ENCODE results near the gene DGAT2. TPM values are rescaled to one million over a fixed set of nuclear protein-coding genes. Genes with fewer than 3 reads are reported as not detected.

The DGAT2 gene
- total RNA-seq, 1 donor from 2014 or later, result 26.2 TPM

DNA sequence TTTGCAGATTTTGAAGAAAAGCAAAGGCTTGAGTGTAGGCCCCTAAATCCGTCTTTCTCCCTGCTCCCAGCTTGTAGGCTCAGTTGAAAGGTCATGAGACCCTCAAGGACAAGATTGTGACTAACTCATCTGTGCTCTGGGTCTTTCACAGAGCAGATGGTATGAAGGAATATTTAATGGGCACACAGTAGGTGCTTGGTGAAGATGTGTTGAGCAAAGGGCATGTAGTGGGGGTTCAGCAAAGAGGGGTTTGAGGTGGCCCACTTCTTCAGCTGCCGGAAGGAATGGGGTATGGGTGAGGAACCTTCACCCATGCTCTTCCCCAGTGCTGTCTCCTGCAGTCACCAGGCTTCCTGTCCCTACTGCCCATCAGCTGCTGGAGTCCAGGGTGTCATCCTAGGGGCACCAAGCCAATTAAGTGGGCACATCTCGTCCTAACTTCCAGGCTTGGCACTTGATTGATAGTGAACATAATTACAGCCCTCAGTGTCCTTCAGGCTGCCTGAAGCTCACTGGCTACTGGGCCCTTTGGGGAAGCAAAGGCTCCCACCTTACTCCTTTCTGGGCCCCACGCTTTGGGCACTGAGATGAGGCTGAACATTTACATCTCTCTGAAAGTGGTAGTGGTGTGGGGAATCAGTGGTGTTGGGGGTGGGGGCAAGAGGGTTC lies 15.0 kb downstream of the DGAT2 start:
- no peak for DNase-seq (ENCODE audit: low spot score in 2 of 2)
- no peaks in the 10 kb centered on the region for H3K27me3 ChIP-seq
- no peaks in the 10 kb centered on the region for H3K4me1 ChIP-seq
- intact Hi-C loops (cut with DNase I), result no loop called here
- H3K9me3 ChIP-seq, result no peaks in the 10 kb centered on the region
- no peaks in the 10 kb centered on the region for H3K36me3 ChIP-seq
- TF ChIP-seq, protein P1, sequence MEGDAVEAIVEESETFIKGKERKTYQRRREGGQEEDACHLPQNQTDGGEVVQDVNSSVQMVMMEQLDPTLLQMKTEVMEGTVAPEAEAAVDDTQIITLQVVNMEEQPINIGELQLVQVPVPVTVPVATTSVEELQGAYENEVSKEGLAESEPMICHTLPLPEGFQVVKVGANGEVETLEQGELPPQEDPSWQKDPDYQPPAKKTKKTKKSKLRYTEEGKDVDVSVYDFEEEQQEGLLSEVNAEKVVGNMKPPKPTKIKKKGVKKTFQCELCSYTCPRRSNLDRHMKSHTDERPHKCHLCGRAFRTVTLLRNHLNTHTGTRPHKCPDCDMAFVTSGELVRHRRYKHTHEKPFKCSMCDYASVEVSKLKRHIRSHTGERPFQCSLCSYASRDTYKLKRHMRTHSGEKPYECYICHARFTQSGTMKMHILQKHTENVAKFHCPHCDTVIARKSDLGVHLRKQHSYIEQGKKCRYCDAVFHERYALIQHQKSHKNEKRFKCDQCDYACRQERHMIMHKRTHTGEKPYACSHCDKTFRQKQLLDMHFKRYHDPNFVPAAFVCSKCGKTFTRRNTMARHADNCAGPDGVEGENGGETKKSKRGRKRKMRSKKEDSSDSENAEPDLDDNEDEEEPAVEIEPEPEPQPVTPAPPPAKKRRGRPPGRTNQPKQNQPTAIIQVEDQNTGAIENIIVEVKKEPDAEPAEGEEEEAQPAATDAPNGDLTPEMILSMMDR (IDR thresholded peaks at IDR 0.05), result no peak
- no peak overlapping the region for H3K27ac ChIP-seq
- no peak overlapping the region for H3K4me3 ChIP-seq

DNA sequence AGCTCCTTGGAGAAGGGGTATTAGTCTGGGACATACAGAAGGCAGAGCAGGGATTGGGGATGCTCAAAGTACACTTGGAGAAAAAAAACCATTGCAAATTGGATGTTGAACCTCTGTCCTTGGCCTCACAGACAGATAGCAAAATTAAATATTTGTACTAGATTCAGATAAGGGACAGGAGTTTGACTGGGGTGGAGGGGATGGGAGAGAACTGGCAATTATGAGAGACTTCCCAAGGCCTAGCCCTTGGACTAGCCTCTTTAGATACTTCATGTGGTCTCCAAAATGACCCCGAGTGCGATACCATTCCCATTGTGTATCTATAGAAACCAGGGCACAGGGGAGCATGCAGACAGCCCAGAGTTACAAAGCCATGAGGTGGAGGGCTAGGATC lies 15.5 kb downstream of the DGAT2 start:
- Histone ChIP-seq H3K4me1 (no peaks in the 10 kb centered on the region), H3K4me3 (no peak overlapping the region), H3K27ac (no peak overlapping the region), H3K9me3 (no peaks in the 10 kb centered on the region), H3K36me3 (no peaks in the 10 kb centered on the region), H3K27me3 (no peaks in the 10 kb centered on the region)
- intact Hi-C loops (cut with DNase I), result no loop called here
- no peak for DNase-seq (ENCODE audit: low spot score in 2 of 2)
- TF ChIP-seq, protein P1 (IDR thresholded peaks at IDR 0.05), result no peak

DNA sequence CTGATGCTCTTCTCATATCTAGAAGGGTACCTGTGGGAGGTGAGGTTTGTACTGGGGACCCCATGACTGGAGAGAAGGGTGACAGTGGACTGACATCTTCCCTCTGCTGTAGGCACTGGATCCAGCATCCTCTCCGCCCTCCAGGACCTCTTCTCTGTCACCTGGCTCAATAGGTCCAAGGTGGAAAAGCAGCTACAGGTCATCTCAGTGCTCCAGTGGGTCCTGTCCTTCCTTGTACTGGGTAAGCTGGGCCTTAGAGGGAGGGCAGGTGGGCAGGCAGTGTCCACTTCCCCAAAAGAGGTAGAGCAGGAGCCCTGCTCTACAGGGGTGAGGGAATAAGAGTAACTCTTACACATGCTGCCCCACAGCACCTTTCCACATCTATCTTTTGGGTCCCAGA lies 15.9 kb downstream of the DGAT2 start:
- no peaks in the 10 kb centered on the region for H3K9me3 ChIP-seq

DNA sequence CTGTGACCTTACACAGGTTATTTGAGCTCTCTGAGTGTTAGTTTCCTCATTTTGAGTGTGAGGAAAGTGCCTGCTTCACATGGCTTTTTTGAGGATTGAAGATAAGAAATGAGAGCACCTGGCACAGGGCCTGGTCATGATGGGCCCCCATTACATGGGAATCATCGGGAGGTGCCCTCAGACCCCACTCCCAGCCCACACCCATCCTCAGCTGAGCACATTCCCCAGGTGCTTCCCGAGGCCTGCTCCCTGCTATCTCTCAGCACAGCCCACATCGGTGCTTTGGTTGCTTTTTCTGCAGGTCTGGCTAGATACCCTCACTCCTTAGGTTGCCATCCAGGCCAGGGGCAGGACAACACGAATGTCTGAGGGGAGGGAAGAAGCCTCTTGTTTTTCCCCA lies 16.6 kb downstream of the DGAT2 start:
- DNase-seq (ENCODE audit: low spot score in 2 of 2), result no peak
- Histone ChIP-seq H3K27ac (no peak overlapping the region), H3K27me3 (no peaks in the 10 kb centered on the region), H3K36me3 (no peaks in the 10 kb centered on the region), H3K9me3 (no peaks in the 10 kb centered on the region), H3K4me1 (no peaks in the 10 kb centered on the region), H3K4me3 (no peak overlapping the region)
- TF ChIP-seq, protein P1 (IDR thresholded peaks at IDR 0.05), result no peak
- intact Hi-C loops (cut with DNase I), result no loop called here

More for the DNA sequence above, 15.9 kb downstream of the DGAT2 start:
- Histone ChIP-seq H3K27me3 (no peaks in the 10 kb centered on the region), H3K27ac (no peak overlapping the region), H3K36me3 (no peaks in the 10 kb centered on the region), H3K4me1 (no peaks in the 10 kb centered on the region), H3K4me3 (no peak overlapping the region)
- intact Hi-C loops (cut with DNase I), result no loop called here
- no peak for DNase-seq (ENCODE audit: low spot score in 2 of 2)
- TF ChIP-seq, protein P1 (IDR thresholded peaks at IDR 0.05), result no peak

- no peak for DNase-seq (ENCODE audit: low spot score in 2 of 2)
- H3K4me1 ChIP-seq, result no peaks in the 10 kb centered on the region
- H3K27me3 ChIP-seq, result no peaks in the 10 kb centered on the region
- no peak overlapping the region for H3K27ac ChIP-seq
- no peaks in the 10 kb centered on the region for H3K36me3 ChIP-seq
- intact Hi-C loops (cut with DNase I), result no loop called here
- TF ChIP-seq, protein P1 (IDR thresholded peaks at IDR 0.05), result no peak
- no peaks in the 10 kb centered on the region for H3K9me3 ChIP-seq
- no peak overlapping the region for H3K4me3 ChIP-seq
Measured at GRCh38 chr11:75786101-75786736, 17.6 kb downstream of the DGAT2 start.
